Spleen (tissue), 11 donors: ENCODE data around the gene KRTAP3-1. TPM values are rescaled to one million over a fixed set of nuclear protein-coding genes. Genes with fewer than 3 reads are reported as not detected.

ENCODE experiments used
- DNase-seq: peaks from one replicate; pipeline ENCODE4 v3.0.0-alpha.2; 2020
- H3K27ac ChIP-seq, 8 donors: fragments of 200-600 bp; sonication (generic) in 7 of 8; 1 replicate in 4 of 8; 2 replicates in 4 of 8; pipeline versions ENCODE4 v1.5.0 to v1.8.0; 2016 to 2021; ENCODE audit warnings: inconsistent platforms in 4 of 8, mild to moderate bottlenecking in 4 of 8, moderate library complexity in 1 of 8
- H3K27me3 ChIP-seq, 7 donors: fragments of 200-600 bp; sonication (generic) in 6 of 7; replicated peaks in 1 of 7; 1 replicate in 4 of 7; 2 replicates in 3 of 7; pipeline versions ENCODE4 v1.5.0 to v1.8.0; 2016 to 2021; ENCODE audit warnings: inconsistent platforms in 3 of 7, mild to moderate bottlenecking in 1 of 7
- H3K36me3 ChIP-seq, 6 donors: fragments of 200-600 bp; sonication (generic) in 5 of 6; 1 replicate in 4 of 6; 2 replicates in 2 of 6; pipeline versions ENCODE4 v1.5.0 to v1.8.0; 2016 to 2021; ENCODE audit warnings: inconsistent platforms in 2 of 6
- H3K4me1 ChIP-seq, 6 donors: fragments of 200-600 bp; sonication (generic) in 5 of 6; 1 replicate in 3 of 6; 2 replicates in 3 of 6; pipeline versions ENCODE4 v1.5.0 to v1.8.0; 2016 to 2021; ENCODE audit warnings: inconsistent platforms in 3 of 6
- H3K4me3 ChIP-seq, 8 donors: fragments of 200-600 bp; sonication (generic) in 7 of 8; 1 replicate in 4 of 8; 2 replicates in 4 of 8; pipeline versions ENCODE4 v1.5.0 to v1.8.0; 2016 to 2021; ENCODE audit warnings: inconsistent platforms in 4 of 8, mild to moderate bottlenecking in 4 of 8, moderate library complexity in 2 of 8
- H3K9me3 ChIP-seq, 8 donors: fragments of 200-600 bp; sonication (generic) in 7 of 8; 1 replicate in 4 of 8; 2 replicates in 4 of 8; pipeline versions ENCODE4 v1.5.0 to v1.8.0; 2016 to 2021; ENCODE audit warnings: inconsistent platforms in 4 of 8
- CTCF ChIP-seq, 11 experiments: fragments of 200-600 bp in 7 of 11; fragments of 450-650 bp in 4 of 11; sonication (generic) in 4 of 11; IDR thresholded peaks in 8 of 11; conservative IDR thresholded peaks in 3 of 11; 1 replicate in 7 of 11; 2 replicates in 4 of 11; pipeline versions ENCODE4 v1.4.0 to v1.8.0; 2016 to 2021; ENCODE audit warnings: antibody characterized with exemption in 11 of 11, inconsistent platforms in 4 of 11, mild to moderate bottlenecking in 1 of 11
- POLR2A ChIP-seq, 3 donors: fragments of 450-650 bp; IDR thresholded peaks; one replicate each; pipeline ENCODE4 v1.5.1; 2017; ENCODE audit warnings: antibody characterized with exemption in 3 of 3, mild to moderate bottlenecking in 1 of 3
- POLR2AphosphoS5 ChIP-seq, 3 donors: sonication (generic); formaldehyde crosslinking; IDR thresholded peaks; one replicate each; pipeline ENCODE4 v1.5.1; 2017; ENCODE audit warnings: antibody characterized with exemption in 3 of 3
- WGBS, 5 donors: extraction: QIAGEN DNeasy Blood & Tissue Kit in 3 of 5; methylation state at CpG; one replicate each; pipeline versions ENCODE4 v1.1.5 to v1.1.7; 2013 to 2018; 5-methylcytosine and 5-hydroxymethylcytosine counted together
- intact Hi-C: fragments of 100-400 bp; cut with DNase I; formaldehyde crosslinking; loops from one replicate; pipeline ENCODE4 v1.15.0; 2023; ENCODE audit warnings: low total_unique reads
- polyA plus RNA-seq, 3 donors: library from polyadenylated mRNA; stranded (reverse); fragments of 200-250 nt; gene quantifications; one replicate each; pipeline ENCODE4 v1.2.1, GENCODE V29; 2013
- total RNA-seq, 7 donors: library from RNA; depleted of rRNA in 3 of 7; stranded (reverse); fragments of >200 nt in 3 of 7; fragmentation: NEBNext Ultra II Directional in 4 of 7; extraction: Animal tissue kit (Norgen Biotek cat#: 25700) in 4 of 7; gene quantifications; one replicate each; pipeline versions ENCODE4 v1.1.0 to v1.2.1, GENCODE V29; 2016 to 2021
- donor health status: healthy with polysubstance abuse.
- donor health status: DM: no; HTN: no; CAD: no; lungs with moderate emphysema.
- donor health status: DM: no; HTN: no; CAD: no.
- donor health status: Bipolar disorder and iron deficiency.
- donor health status: healthy.
- donor health status: DM: no; HTN: no; CAD: no.
- donor health status: DM: yes; HTN: yes; CAD: no.

KRTAP3-1 gene
- total and polyA plus RNA-seq, 10 donors = not detected

GRCh38 chr17:41009936-41010335 lies 1.0 kb upstream of the KRTAP3-1 start:
- WGBS, 5 donors = 83 to 91% (median 89%) methylated on average over 1 of the region's 1 CpG
- no peaks in the 10 kb centered on the region for H3K36me3 ChIP-seq
- H3K27ac ChIP-seq = no peak overlapping the region
- no peaks in the 10 kb centered on the region for H3K4me1 ChIP-seq
- no peak overlapping the region for H3K4me3 ChIP-seq
- intact Hi-C loops = no loop called here
- no peaks in the 10 kb centered on the region for H3K9me3 ChIP-seq
- TF ChIP-seq POLR2A (IDR thresholded peaks at IDR 0.05) = no peak
- TF ChIP-seq POLR2AphosphoS5 (IDR thresholded peaks at IDR 0.05) = no peak
- TF ChIP-seq CTCF (IDR thresholded peaks at IDR 0.05 in 8 of 11, conservative IDR thresholded peaks at IDR 0.05 in 3 of 11) = no peak
- DNase-seq = no peak
- no peaks in the 10 kb centered on the region for H3K27me3 ChIP-seq

GRCh38 chr17:41009301-41009760 lies 403 bp upstream of the KRTAP3-1 start:
- H3K9me3 ChIP-seq = no peaks in the 10 kb centered on the region
- DNase-seq = no peak
- TF ChIP-seq CTCF (IDR thresholded peaks at IDR 0.05 in 8 of 11, conservative IDR thresholded peaks at IDR 0.05 in 3 of 11) (no peak), POLR2A (IDR thresholded peaks at IDR 0.05) (no peak), POLR2AphosphoS5 (IDR thresholded peaks at IDR 0.05) (no peak)
- no peak overlapping the region for H3K27ac ChIP-seq
- H3K4me1 ChIP-seq = no peaks in the 10 kb centered on the region
- WGBS, 5 donors = 62 to 80% (median 71%) methylated on average over 4 of the region's 4 CpGs
- H3K4me3 ChIP-seq = no peak overlapping the region
- H3K36me3 ChIP-seq = no peaks in the 10 kb centered on the region
- H3K27me3 ChIP-seq = peaks cover 0 to 3% (median 0%) of the 10 kb centered on the region in 7 donors
- intact Hi-C loops = no loop called here

GRCh38 chr17:41004397-41004796 lies 4.5 kb downstream of the KRTAP3-1 start:
- WGBS, 5 donors = 78 to 93% (median 85%) methylated on average over 3 of the region's 3 CpGs
- no peaks in the 10 kb centered on the region for H3K4me1 ChIP-seq
- H3K9me3 ChIP-seq = no peaks in the 10 kb centered on the region
- TF ChIP-seq CTCF (IDR thresholded peaks at IDR 0.05 in 8 of 11, conservative IDR thresholded peaks at IDR 0.05 in 3 of 11) = no peak
- TF ChIP-seq POLR2A (IDR thresholded peaks at IDR 0.05) = no peak
- TF ChIP-seq POLR2AphosphoS5 (IDR thresholded peaks at IDR 0.05) = no peak
- no peak overlapping the region for H3K4me3 ChIP-seq
- no peak overlapping the region for H3K27ac ChIP-seq
- no peaks in the 10 kb centered on the region for H3K36me3 ChIP-seq
- no peak for DNase-seq
- intact Hi-C loops = no loop called here
- H3K27me3 ChIP-seq = peaks cover 0 to 6% (median 0%) of the 10 kb centered on the region in 7 donors

- 62 to 80% (median 69%) methylated on average over 4 of the region's 4 CpGs for WGBS, 5 donors
Measured at GRCh38 chr17:41003926-41004325, 5.0 kb downstream of the KRTAP3-1 start.

More at GRCh38 chr17:41003926-41004325, 5.0 kb downstream of the KRTAP3-1 start:
- H3K4me1 ChIP-seq = no peaks in the 10 kb centered on the region
- DNase-seq = no peak
- H3K4me3 ChIP-seq = no peak overlapping the region
- no peaks in the 10 kb centered on the region for H3K9me3 ChIP-seq
- peaks cover 0 to 6% (median 0%) of the 10 kb centered on the region in 7 donors for H3K27me3 ChIP-seq
- intact Hi-C loops = no loop called here
- H3K27ac ChIP-seq = no peak overlapping the region
- TF ChIP-seq POLR2A (IDR thresholded peaks at IDR 0.05) = no peak
- no peak for TF ChIP-seq POLR2AphosphoS5 (IDR thresholded peaks at IDR 0.05)
- TF ChIP-seq CTCF (IDR thresholded peaks at IDR 0.05 in 8 of 11, conservative IDR thresholded peaks at IDR 0.05 in 3 of 11) = no peak
- no peaks in the 10 kb centered on the region for H3K36me3 ChIP-seq
